VCaP (cell line): ENCODE results near the gene PRDM15.

Experiments
- H3K27ac ChIP-seq: fragments of 450-650 bp; 2 replicates; pipeline ENCODE4 v1.5.1; 2017
- TF ChIP-seq, protein P1 (sequence below): fragments of 450-650 bp; conservative IDR thresholded peaks from 2 replicates; pipeline ENCODE4 v1.5.1; 2017; ENCODE audit warnings: mild to moderate bottlenecking, moderate library complexity

PRDM15 gene

DNA sequence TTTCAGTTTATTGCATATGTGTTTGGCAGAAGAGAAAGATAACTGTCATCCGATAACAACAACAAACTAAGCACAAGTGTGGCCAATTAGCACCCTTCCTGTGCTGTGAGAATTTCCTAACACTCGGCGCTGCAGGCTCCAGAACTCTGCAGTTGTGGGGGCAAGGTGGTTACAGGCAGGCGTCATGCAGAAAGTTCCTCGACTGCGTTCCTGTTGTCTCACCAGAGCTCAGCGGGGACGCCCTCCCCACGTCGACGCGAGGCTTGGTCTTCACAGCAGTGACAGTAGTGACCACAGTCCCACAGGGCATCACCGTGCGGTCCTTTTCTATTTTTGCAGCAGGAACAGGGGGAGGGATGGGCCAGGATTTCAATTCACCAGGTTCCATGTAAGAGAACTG, 27.6 kb upstream of the PRDM15 start:
- no peak overlapping the region for H3K27ac ChIP-seq
- TF ChIP-seq, protein P1, sequence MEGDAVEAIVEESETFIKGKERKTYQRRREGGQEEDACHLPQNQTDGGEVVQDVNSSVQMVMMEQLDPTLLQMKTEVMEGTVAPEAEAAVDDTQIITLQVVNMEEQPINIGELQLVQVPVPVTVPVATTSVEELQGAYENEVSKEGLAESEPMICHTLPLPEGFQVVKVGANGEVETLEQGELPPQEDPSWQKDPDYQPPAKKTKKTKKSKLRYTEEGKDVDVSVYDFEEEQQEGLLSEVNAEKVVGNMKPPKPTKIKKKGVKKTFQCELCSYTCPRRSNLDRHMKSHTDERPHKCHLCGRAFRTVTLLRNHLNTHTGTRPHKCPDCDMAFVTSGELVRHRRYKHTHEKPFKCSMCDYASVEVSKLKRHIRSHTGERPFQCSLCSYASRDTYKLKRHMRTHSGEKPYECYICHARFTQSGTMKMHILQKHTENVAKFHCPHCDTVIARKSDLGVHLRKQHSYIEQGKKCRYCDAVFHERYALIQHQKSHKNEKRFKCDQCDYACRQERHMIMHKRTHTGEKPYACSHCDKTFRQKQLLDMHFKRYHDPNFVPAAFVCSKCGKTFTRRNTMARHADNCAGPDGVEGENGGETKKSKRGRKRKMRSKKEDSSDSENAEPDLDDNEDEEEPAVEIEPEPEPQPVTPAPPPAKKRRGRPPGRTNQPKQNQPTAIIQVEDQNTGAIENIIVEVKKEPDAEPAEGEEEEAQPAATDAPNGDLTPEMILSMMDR, result no peak

DNA sequence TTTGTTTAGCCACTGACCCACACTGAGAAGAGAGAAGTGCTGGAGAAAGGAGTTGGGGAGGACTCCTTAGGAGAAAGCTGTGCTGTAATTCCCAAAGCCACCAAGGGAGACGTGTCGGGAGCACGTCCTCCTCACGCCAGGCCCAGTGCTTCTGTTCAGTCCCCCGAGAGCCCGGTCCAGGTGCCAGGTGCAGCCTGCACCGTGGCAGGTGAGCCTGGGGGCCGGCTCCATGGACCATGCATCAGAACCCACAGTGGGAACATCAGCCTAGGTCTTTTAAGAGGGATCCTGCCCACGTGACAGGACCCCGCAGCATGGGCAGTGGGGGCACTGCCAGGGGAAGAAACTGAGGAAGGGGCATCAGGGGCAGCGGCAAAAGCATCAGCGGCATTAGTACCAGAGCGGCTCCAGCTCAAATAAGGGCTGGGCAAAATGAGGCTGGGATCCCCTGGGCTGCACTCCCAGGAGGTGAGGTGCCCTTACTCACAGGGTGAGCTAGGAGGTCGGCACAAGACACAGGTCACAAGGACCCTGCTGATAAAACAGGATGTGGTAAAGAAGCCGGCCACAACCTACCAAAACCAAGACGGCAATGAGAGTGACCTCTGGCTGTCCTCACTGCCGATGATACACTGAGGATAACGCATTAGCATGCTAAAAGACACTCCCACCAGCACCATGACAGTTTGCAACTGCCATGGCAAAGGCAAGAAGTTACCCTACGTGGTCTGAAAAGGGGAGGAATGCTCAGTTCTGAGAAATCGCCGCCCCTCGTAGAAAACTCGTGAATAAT, 24.6 kb upstream of the PRDM15 start:
- no peak overlapping the region for H3K27ac ChIP-seq

DNA sequence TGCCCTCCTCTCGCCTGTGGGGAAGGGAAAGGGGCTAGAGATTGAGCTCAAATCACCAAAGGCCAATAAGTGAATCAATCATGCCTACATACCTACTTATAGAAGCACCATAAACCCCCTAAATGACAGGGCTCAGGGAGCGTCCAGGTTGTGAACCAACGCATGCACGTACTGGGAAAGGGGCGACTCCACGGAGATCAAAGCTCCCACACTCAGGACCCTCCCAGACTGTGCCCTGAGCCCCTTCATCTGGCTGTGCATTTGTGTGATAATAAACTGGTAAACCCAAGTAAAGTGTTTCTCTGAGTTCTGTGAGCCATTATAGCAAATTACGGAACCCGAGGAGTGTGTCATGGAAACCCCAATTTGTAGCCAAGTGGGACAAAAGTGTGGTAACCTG, 23.8 kb upstream of the PRDM15 start:
- TF ChIP-seq, protein P1, result no peak
- H3K27ac ChIP-seq, result no peak overlapping the region

More for the DNA sequence above, 24.6 kb upstream of the PRDM15 start:
- TF ChIP-seq, protein P1, result no peak

DNA sequence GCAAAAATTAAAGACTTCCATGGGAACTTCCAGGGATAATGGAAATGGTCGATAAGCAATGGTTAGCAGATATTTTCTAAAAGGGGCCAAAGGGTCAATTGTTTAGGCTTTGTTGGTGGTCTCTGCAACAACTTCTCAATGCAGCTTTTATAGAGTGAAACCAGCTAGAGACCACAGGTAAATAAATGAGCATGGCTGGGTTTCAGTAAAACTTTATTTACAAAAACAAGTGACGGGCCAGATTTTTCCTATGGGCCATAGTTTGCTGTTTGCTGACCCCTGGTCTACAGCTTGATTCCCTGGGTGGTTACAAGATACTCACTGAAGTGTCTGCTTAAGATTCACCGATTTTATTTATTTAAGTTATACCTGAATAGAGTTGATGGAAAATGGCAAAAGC, 22.6 kb upstream of the PRDM15 start:
- no peak overlapping the region for H3K27ac ChIP-seq
- TF ChIP-seq, protein P1, result no peak

DNA sequence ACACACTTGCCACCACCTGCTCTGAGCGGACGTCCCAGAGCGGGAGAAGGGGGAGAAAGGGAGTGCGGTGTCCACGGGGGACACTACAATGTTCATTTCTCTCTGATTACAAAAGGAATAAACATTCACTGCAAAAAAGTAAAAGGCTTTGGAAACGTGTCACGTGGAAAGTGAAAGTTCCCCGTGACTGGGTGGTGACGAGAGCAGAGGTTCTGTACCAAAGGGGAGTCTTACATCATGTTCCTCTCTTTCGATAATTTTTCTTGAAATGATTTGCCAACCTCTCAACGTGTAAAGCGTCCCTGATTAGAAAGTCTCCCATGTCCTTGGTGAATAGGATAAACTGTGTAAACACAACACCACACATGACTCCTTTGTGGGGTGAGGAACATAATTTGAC, 22.0 kb upstream of the PRDM15 start:
- TF ChIP-seq, protein P1, result no peak
- no peak overlapping the region for H3K27ac ChIP-seq

DNA sequence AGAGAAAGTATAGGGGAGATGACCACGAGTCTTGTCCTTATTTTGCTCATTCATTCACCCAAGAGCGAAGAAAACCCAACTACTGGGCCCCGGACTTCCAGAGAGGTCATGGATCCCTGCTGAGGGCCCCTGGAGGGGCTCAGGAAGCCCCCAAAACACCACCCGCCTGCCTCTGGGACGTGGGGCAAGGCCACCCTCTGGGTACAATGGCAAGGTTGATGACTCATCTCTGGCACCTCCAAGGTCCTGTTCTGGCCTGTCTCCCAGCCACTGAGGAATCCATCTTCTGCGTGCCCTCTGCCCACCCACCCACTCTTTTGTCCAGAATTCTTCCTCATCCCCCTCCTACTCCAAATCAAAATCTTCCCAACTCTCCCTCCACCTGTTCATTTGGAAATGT, 21.3 kb upstream of the PRDM15 start:
- H3K27ac ChIP-seq, result no peak overlapping the region
- TF ChIP-seq, protein P1, result no peak

DNA sequence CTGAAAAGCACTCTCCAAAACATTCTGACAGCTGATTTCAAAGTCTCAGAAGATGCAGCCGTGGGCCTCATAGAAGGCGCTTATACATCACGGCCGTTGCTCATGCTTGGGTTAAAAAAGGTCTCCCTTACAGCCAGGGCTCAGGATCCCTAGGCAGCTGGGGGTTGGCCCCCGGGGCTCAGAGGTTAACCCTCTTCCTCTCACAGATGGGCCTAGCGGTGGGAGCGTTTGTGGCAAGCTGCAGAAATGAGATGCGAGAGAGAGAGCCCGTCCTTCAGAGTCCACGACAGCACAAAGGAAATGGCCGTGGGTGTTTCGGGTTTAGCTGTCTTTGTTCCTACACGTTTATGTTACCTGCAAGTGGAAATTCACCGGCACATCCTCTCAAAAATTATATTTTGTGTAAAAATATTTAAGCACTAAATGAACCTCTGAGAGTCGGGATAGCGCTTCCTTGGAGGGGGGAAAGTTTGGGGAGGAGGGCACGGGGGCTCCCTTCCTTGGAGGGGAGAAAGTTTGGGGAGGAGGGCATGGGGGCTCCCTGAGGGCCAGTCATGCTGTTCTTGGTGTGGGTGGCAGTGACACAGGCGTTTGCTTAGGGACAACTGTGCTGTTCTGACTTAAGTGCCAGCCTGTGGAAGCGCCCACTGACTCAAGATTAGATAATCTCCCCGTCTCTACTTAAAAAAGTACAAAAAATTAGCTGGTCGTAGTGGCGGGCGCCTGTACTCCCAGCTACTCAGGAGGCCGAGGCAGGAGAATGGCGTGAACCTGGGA, 20.5 kb upstream of the PRDM15 start:
- H3K27ac ChIP-seq, result no peak overlapping the region
- TF ChIP-seq, protein P1, result no peak
